NCI-H2171 treated with DMSO at 0.1 percent for 48 hours (cell line): ENCODE results near the gene GPM6B.
"Not testable (repeated sequence)": the region's sequence is repeated elsewhere in the genome, so short reads cannot be mapped to it uniquely, and the experiment has no call there.

Experiments
- DNase-seq: peaks from one replicate; lab custom pipeline; 2025; lab: John Stamatoyannopoulos, UW

Gene GPM6B

DNA sequence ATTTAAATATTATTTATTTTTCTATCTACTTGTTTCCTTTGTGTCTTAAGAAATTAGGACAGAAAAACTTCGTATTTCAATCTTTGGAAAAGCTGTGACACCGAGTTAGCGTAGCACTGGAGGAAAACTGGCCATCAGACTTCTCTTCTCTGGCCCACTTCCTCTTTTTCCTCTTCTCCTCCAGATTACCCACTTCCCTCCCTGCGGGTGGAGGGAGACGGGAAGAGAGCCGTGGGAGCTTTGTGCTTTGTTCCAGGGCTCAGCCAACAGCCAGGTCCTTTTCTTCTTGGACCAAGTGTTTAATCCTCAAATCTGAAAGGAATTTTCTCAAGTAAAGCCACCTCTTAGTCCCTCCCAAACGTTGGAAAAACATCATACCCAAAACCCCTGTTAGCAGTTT is 52.6 kb downstream of the GPM6B start:
- DNase-seq: no peak

DNA sequence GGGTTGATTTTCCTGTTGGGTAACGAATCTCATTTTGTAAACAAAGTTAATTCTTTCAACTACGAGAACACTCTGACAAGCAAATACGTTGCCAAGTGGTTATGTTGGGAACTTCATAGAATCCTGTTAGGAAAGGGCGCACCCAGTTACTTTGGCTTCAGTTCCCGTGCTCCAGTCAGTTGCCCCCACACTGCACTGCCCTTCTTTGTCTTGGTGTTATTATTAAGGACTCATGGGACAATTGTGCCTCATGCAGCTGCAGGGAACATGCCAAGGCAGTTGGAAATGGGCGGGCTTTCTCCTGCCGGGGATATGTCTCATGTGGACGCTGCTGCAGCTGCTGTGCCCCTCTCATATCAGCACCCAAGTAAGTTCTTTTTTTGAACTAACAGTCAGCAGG is 53.4 kb downstream of the GPM6B start:
- DNase-seq: no peak

DNA sequence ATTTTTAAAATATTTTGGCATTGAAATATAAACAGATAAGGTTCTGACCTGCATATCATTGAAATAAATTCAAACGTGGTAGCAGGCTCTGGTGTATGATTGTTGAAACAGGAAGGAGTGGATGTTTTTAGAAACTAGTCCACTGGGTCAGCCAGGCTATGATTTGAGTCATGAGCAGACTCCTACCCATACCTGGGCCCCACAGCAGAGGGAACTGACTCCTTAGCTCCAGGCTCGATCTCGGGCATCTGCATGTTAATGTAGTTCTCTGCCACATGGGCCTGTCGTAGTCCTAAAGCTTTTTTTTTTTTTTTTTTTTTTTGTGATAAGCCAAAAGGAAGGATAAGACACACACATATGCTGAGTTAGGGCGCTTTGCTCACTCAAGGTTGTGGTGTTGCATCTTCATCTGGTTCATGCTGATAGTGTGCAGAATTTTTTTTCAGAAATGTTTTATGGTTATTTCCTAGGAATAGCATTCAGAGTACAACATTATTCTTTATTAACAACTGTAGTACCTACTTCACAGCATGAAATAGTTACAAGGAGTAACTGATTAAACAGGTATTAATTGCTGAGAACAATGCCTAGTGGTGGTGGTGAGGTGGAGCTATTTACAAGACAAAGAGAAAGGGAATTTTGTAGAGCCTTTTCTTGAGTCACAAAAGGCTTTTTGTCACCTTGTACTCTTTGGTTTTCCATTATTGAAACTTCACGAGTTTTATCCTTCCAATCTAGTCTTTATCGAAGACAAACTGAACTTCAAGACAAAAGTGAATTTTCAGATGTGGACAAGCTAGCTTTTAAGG is 55.1 kb downstream of the GPM6B start:
- no peak for DNase-seq

DNA sequence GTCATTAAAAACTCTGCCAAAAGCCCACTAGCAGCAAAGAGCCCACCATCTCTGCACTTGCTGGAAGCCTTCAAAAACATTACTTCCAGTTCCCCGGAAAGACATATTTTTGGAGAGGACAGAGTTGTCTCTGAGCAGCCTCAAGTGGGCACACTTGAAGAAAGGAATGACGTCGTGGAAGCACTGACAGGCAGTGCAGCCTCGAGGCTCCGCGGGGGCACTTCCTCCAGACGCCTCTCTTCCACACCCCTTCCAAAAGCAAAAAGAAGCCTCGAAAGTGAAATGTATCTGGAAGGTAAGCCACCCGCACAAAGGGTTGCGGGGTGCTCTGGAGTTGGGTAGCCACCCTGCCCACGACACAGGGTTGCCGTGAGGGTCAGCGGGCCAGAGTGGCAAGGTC is 56.5 kb downstream of the GPM6B start:
- DNase-seq: no peak

DNA sequence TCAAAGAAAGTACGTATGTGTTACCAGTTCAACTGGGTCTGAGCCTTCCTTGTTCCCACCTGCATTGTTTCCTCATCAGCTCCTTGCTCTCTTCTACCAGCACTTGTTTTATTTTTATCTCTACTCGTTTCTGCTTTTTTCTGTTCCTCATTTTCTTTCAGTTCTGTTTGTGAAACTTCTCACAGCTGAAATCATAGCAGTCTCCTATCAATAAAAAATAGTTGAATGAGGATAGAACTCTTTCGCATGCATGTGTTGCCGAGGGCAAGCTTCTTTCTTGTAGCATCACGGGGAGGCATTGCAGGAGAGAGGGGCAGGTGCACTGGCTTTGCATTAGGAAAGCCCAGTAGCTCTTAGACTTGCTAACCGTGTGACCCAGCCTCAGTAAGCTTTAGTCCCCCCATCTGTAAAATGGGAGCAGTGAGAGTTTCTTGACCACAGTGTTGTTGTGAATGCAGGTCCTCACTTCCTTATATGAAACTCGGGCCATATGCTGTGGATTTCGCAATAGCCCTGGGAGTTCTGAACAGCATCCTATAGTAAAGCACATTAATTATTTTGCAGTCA is 57.7 kb downstream of the GPM6B start:
- no peak for DNase-seq

DNA sequence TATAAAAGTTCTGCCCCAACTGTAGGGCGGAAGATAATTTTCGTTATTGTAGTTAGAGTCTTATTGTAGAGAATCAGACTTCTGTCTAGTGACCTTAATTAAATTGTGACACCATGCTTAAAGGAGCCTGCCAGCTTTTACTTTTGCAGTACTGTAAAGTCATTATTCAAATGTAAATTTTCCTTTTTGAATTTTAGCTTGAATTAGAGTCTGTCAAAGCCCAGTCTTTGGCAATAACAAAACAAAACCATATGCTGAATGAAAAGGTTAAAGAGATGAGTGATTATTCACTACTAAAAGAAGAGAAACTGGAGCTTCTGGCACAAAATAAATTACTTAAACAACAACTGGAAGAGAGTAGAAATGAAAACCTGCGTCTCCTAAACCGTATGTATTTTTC is 60.5 kb downstream of the GPM6B start:
- no peak for DNase-seq

DNA sequence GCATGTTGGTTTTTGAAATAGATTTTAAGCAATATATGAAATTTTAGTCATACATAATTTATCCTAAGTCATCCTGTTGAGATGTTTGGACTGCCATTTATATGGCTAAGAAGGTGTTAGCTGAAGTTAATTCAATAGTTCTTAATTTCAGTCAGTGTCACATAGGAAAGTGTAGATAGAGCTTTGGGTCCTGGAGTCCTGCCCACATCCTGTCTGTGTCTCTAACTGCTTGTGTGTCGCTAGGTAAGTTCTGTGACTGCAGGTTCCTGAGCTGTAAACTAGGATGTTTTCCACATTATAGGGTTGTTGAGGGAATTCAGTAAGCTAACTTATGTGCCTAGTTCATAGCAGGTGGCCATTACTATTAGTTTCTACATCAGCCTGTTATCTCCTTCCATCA is 61.6 kb downstream of the GPM6B start:
- DNase-seq: no peak

DNA sequence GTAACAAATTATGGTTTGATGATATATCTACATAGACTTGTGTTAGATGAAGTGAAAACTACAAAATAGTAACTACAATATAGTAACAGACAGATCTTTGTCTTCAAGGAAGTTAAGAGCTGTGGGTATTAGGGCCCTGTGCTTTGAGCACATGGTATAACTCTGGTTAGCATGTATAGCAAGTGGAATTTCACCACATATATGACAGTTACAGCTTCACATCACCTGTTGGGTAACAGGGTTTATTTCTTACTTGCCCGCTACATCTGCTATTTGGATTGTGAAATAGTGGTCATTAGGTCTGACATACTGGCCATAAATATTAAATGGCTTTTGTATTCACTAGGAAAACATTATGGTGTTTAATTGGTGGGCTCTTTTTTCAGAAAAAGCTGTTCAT is 62.1 kb downstream of the GPM6B start:
- DNase-seq: no peak

DNA sequence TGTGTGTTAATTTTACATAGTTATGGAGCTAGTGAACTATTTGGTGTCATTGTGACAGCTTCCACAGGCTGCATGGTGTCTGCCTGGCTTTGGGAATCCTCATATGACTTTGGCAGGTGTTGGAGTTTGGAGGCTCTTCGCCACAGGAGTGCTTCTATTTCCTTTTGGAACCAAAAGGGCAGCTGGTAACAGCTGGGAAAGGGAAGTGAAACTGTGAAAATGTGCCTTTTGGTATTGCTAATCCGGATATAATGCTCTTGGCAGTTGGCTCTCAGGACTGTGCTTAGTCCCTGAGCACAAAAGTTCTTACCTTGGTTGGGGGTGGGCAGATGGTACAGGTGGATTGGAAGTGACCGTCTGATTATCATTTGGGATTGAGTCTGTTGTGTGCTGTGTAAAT is 64.2 kb downstream of the GPM6B start:
- DNase-seq: no peak

DNA sequence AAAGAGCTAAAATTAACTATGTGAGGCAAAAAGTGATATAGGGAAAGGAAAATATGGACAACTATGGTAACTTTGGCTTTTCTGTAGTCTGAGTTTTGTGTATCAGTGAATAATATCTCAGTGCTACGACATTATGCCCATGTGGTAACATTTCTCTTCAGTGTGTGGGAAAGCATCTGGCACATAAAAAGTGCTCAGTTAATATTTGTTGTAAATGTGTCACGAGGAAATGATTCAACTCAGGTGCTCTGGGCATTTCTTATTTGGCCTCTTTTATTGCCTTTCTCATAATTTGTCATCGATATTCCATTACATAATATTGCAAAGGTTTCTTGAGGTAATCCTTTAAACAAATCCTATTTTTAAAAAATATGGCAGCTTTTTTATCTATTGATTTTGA is 64.8 kb downstream of the GPM6B start:
- DNase-seq: no peak

DNA sequence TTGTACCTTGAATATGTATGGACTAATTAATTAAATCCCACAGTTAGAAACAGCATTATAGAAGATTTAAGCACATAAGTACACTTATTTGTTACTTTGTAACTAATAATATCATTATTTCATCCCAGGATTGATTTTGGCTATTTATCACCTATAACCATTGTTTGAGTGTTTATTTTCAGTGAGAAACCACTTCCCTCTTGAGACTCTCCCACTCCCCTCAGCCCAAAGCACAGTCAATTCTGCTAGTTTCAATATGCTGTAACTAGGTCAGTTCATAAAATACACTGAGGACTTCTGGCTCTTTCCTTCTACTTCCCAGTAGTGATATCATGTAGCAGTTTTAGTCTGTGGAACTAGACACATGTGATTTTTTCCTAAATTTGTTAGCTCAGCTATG is 66.1 kb downstream of the GPM6B start:
- DNase-seq: no peak

DNA sequence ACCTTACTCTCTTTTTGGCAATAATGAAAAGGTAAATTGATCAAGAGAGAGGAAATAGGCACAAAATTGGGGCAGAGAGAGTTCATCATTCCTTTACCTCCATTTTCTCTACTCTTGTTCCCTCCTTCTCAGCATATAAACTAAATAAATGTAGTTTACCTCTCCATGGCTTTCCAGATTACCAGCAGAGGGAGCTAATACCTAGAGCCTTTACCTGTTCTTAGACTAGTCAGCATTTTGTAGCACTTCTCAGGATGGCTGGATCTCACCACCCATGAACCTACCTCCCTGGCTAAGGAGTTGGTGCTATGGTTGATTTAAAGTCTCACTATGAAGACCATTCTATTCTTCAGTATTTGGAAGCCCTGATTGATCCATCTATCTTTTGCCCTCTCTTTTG is 66.7 kb downstream of the GPM6B start:
- peak; percentile 54 for DNase-seq

DNA sequence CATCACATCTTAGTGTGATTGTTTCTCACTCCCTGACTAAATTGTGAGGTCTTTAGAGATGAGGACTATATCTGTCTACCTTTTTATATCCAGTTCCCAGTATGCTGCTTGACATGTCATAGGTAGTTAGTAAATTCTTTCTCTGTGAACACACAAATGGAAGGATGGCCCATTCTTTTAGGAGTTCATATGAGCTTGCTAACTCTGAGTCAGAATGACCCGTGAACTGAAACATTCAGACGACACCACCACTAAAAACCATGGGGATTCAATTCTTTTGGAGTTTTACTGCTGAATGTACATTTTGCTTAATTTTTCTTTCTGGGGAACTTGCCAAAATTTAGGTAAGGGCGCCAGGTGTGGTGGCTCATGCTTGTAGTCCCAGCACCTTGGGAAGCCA is 68.4 kb downstream of the GPM6B start:
- DNase-seq: no peak

DNA sequence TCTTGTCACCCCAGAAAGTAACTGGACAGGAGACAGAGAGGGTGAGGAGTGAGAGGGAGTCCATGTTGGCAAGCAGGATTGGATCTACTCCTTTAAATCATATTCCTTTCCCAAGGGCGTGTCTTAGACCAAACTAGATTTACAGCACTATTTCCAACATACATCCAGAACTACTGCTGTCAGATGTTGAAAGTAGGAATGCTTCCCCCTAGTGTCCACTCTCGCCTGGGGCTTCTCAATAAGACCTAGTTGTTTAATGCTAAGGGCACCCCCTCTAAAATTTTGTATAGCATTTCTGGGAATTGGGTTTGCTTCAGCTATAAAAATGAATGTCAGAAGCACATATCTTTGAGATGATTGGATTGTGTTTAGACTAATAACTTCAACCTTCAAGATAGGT is 69.1 kb downstream of the GPM6B start:
- peak; percentile 2 for DNase-seq

DNA sequence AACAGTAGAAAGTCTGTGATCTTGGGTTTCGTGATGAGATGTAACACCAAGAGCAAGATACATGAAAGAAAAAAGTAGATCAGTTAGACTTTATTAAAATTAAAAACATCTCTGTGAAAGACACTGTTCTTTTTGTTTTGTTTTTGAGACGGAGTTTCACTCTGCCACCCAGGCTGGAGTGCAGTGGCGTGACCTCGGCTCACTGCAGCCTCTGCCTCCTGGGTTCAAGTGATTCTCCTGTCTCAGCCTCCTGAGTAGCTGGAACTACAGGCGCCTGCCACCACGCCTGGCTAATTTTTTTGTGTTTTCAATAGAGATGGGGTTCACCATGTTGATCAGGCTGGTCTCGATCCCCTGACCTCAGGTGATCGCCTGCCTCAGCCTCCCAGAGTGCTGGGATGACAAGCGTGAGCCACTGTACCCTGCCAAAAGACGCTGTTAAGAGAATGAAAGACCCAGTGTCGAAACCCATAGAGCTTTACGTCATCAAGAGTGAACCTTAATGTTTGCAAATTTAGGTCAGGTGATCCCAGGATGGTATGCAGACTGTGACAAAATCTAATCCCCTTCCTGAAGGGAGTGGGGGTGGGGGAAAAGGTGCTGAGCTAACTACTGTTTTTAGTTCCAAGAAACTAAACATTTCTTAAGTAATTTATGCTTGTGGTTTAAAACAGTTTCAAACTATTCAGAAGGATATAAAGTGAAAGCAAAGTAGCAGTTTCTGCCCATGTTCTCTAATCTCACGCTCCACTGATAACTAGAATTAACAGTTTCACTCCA is 74.3 kb downstream of the GPM6B start:
- DNase-seq: no peak

DNA sequence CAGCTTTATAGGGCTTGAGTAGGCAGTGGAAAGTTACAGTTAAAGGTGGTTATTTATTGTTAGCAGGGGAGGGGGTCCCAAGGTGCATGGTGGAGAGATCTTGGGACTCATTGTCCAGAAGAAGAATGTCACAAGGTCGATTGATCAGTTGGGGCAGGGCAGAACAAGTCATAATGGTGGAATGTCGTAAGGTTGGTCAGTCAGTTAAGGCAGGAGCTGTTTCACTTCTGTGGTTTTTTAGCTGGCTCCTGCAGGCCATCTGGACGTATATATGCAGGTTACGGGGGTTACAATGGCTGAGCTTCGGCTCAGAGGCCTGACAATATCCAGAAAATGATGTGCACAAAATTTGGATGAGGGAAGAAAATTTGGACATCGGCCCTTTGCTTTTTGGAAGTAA is 75.2 kb downstream of the GPM6B start:
- DNase-seq: no peak

DNA sequence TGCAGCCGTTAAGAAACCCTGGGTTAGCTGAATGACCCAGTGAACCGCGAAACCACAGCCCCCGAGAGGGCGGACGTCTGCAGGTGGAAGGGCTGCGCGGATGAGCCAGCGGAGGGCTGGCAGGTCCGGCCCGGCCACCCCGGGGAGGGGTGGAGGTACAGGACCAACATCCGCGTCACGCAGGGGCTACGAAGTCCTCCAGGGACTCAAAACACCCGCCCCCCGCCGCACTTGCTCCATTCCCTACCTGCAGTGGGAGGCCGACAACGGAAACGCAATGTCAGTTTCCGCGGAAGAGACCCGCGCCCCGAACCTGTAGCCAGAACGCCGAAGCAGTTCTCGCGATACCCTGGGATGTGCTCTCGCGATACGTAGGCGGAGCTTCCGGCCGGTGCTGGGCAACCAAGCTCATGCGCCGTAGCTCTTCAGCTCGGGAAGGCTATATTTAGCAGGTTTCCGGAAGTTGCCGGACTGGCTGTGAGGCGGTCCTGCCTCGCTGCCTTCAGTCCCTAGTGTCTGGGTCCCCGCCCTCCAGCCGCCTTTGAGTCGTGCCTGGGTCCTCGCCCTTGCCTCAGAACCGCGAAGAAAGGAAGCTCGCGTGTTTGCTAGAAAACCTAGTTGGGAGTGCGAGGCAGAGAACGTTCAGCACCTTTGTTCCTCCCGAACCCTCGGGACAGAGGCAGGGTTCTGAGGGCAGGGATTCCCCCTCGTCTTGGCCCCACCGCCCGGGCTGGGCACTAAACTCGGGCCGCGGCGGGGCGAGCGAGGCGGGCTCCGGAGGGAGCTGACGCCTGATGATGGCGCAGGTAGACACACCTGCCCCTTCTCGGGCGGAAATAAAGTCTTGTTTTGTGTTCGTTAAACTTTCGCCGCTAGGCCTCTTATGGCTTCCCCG is 82.4 kb downstream of the GPM6B start, which contains the start of the genes OFD1 and TRAPPC2:
Gene OFD1, plus strand, starts transcription at position 471 of the 895 bp plus-strand sequence. Its CDS starts 324 bp downstream, at position 795.
Gene TRAPPC2, minus strand, starts transcription at position 343 of the 895 bp plus-strand sequence. CDS start 14,657 bp downstream, outside the sequence.
- peak; percentile 88 for DNase-seq

DNA sequence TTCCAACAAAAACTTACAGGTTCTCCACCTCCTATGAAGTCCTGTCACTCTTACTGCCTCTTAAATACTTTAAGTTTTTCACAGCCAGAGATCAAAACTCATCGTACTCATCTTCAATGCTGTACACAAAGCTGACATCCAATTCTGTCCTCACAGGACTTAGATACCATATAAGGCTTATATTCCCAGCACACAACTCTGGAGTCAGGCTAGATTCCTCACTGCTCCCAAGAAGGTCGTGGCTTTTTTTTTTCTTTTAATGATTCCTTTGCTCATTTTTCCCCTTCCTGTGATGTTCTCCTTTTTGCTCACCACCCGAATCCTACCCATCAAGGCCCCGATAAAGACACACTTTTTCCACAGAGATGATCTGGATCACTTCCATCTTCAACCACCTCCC is 83.4 kb downstream of the GPM6B start:
- no peak for DNase-seq

DNA sequence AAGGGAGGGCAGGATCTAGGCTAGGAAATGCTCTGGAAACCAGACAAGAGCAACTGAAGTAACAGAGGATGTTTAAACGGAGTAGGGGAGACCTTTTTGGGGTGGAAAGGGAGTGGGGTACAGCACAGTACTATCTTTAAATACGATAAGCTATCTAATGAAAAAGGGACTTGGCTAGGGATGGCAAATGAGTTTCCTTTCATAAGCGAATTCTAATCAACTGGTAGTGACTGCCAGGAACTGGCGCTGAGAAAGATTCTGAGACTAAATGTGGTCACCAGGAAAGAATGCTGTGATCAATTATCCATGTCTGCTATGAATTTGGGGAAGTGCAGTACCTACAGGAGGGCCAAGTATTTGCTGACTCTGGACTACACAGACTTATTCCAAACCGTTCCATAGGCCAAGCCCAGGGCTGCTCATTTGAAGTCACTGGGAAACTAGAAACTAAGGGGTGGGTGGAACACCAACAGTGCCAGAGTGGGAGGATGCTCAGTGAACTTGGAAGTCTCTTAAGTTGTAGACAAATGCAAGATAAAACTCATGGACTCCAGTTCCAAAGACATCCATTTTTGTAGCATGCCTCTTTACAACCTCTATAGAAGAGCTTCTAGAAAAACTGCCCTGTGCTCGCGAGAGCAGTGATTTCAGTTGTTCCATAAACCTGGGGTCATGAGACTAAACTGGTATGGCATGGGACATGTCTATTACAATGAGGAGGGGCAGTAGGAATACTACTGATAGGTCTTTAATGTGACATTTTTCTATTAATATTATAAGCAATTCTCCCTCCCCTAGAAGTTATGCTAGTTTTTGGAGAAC is 84.4 kb downstream of the GPM6B start:
- DNase-seq: no peak

DNA sequence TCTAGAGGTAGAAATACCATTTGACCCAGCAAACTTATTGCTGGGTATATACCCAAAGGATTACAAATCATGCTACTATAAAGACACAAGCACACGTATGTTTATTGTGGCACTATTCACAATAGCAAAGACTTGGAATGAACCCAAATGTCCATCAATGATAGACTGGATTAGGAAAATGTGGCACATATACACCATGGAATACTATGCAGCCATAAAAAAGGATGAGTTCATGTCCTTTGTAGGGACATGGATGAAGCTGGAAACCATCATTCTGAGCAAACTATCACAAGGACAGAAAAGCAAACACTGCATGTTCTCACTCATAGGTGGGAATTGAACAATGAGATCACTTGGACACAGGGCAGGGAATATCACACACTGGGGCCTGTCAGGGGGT is 86.4 kb downstream of the GPM6B start:
- DNase-seq: not testable (repeated sequence)

DNA sequence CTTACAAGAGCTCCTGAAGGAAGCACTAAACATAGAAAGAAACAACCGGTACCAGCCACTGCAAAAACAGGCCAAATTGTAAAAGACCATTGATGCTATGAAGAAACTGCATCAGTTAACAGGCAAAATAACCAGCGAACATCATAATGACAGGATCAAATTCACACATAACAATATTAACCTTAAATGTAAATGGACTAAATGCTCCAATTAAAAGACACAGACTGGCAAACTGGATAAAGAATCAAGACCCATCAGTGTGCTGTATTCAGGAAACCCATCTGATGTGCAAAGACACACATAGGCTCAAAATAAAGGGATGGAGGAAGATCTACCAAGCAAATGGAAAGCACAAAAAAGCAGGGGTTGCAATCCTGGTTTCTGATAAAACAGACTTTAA is 90.3 kb downstream of the GPM6B start:
- not testable (repeated sequence) for DNase-seq
